ENCODE measurements around the gene RPL34. TPM values are rescaled to one million over a fixed set of nuclear protein-coding genes. Genes with fewer than 3 reads are reported as not detected.

RPL34 gene
- total RNA-seq, 1 donor from 2014 or later = 1,411 TPM

- Histone ChIP-seq H3K36me3 (ENCODE audit: control insufficient read depth, insufficient read depth, low read length) (no peaks in the 10 kb centered on the region), H3K4me3 (ENCODE audit: low read depth, low read length) (no peak overlapping the region), H3K27me3 (ENCODE audit: control insufficient read depth, insufficient read depth, low read length) (no peaks in the 10 kb centered on the region)
- no peak for DNase-seq (ENCODE audit: low read depth)
- no peak for TF ChIP-seq CTCF (IDR thresholded peaks at IDR 0.05; ENCODE audit: insufficient read depth, low read length, poor library complexity, severe bottlenecking)
Observed at GRCh38 chr4:108626056-108626455, 5.7 kb downstream of the RPL34 start.

- no peak for TF ChIP-seq CTCF (IDR thresholded peaks at IDR 0.05; ENCODE audit: insufficient read depth, low read length, poor library complexity, severe bottlenecking)
- Histone ChIP-seq H3K36me3 (ENCODE audit: control insufficient read depth, insufficient read depth, low read length) (no peaks in the 10 kb centered on the region), H3K27me3 (ENCODE audit: control insufficient read depth, insufficient read depth, low read length) (no peaks in the 10 kb centered on the region), H3K4me3 (ENCODE audit: low read depth, low read length) (no peak overlapping the region)
- DNase-seq (ENCODE audit: low read depth) = no peak
Observed at GRCh38 chr4:108628411-108628810, 8.0 kb downstream of the RPL34 start.

DNA sequence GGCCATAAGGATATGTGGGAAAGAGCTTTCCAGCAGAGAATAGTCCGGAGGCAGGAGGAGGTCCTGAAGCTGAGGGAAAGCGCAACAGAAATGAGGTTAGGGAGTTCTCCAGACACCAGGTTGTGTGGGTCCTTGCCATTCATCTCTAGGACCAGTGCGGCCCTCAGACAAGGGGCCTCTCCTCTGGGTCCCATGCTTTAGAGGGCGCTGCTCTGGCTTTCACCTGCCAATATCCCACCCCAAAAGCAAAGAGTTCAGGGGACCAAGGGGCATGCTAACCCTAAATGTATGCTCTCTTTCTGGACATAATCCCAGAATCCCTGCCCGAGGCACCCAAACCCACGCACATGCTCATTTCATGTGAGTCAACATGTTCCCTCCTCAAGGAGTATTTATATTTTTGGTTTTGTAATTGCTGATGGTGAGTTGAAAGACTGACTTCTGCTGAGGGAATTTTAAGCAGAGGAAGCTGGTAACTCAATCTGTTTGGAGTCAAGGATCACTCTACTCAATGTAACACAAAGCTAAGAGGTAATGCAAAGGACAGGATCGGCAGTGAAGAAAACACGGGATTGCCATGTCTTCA lies 14.8 kb downstream of the RPL34 start:
- TF ChIP-seq CTCF (IDR thresholded peaks at IDR 0.05; ENCODE audit: insufficient read depth, low read length, poor library complexity, severe bottlenecking) = no peak
- Histone ChIP-seq H3K4me3 (ENCODE audit: low read depth, low read length) (no peak overlapping the region), H3K27me3 (ENCODE audit: control insufficient read depth, insufficient read depth, low read length) (no peaks in the 10 kb centered on the region), H3K36me3 (ENCODE audit: control insufficient read depth, insufficient read depth, low read length) (no peaks in the 10 kb centered on the region)
- no peak for DNase-seq (ENCODE audit: low read depth)

GRCh38 chr4:108636246-108636645 lies 15.9 kb downstream of the RPL34 start:
- no peaks in the 10 kb centered on the region for H3K36me3 ChIP-seq (ENCODE audit: control insufficient read depth, insufficient read depth, low read length)
- no peak for DNase-seq (ENCODE audit: low read depth)
- TF ChIP-seq CTCF (IDR thresholded peaks at IDR 0.05; ENCODE audit: insufficient read depth, low read length, poor library complexity, severe bottlenecking) = no peak

GRCh38 chr4:108637856-108638255 lies 17.5 kb downstream of the RPL34 start:
- Histone ChIP-seq H3K36me3 (ENCODE audit: control insufficient read depth, insufficient read depth, low read length) (no peaks in the 10 kb centered on the region), H3K27me3 (ENCODE audit: control insufficient read depth, insufficient read depth, low read length) (no peaks in the 10 kb centered on the region), H3K4me3 (ENCODE audit: low read depth, low read length) (no peak overlapping the region)
- no peak for TF ChIP-seq CTCF (IDR thresholded peaks at IDR 0.05; ENCODE audit: insufficient read depth, low read length, poor library complexity, severe bottlenecking)
- DNase-seq (ENCODE audit: low read depth) = no peak

More at GRCh38 chr4:108636246-108636645, 15.9 kb downstream of the RPL34 start:
- no peak overlapping the region for H3K4me3 ChIP-seq (ENCODE audit: low read depth, low read length)
- no peaks in the 10 kb centered on the region for H3K27me3 ChIP-seq (ENCODE audit: control insufficient read depth, insufficient read depth, low read length)

- Histone ChIP-seq H3K36me3 (ENCODE audit: control insufficient read depth, insufficient read depth, low read length) (no peaks in the 10 kb centered on the region), H3K27me3 (ENCODE audit: control insufficient read depth, insufficient read depth, low read length) (no peaks in the 10 kb centered on the region), H3K4me3 (ENCODE audit: low read depth, low read length) (no peak overlapping the region)
- TF ChIP-seq CTCF (IDR thresholded peaks at IDR 0.05; ENCODE audit: insufficient read depth, low read length, poor library complexity, severe bottlenecking) = no peak
- DNase-seq (ENCODE audit: low read depth) = no peak
Observed at GRCh38 chr4:108644237-108644636, 23.9 kb downstream of the RPL34 start.

Data from kidney epithelial cell (primary cell).